Measurements from ENCODE around the gene KLHL28. TPM values are rescaled to one million over a fixed set of nuclear protein-coding genes. Genes with fewer than 3 reads are reported as not detected.

KLHL28 gene
- polyA plus RNA-seq, 1 experiment = 3.0 TPM

- Histone ChIP-seq H3K4me3 (ENCODE audit: low read depth, low read length) (no peak overlapping the region), H3K36me3 (ENCODE audit: control insufficient read depth, insufficient read depth, low read length) (no peaks in the 10 kb centered on the region), H3K27me3 (ENCODE audit: control insufficient read depth, insufficient read depth, low read length) (no peaks in the 10 kb centered on the region)
- DNase-seq (ENCODE audit: low read depth) = no peak
- ChIA-PET POLR2A (no interaction called here), CTCF (interaction anchor here (0.6 to 4.4 kb wide), 4 partner anchors 138 to 358 kb away, joined by 3 to 112 read pairs (median 4); no protein-coding TSS in a partner anchor)
- TF ChIP-seq CTCF (IDR thresholded peaks at IDR 0.05; ENCODE audit: insufficient read depth, low read depth, low read length) = no peak
These were observed 50.9 kb downstream of the KLHL28 start for GRCh38 chr14:44910821-44911220.

GRCh38 chr14:44901696-44902095 lies 60.1 kb downstream of the KLHL28 start:
- ChIA-PET POLR2A (no interaction called here), CTCF (interaction anchor here (0.6 to 3.3 kb wide), 2 partner anchors 12 to 555 kb away, joined by 3 to 16 read pairs; no protein-coding TSS in a partner anchor)
- no peaks in the 10 kb centered on the region; the same call in 1 of the 2 replicates for H3K36me3 ChIP-seq (ENCODE audit: control insufficient read depth, insufficient read depth, low read length)
- no peak for TF ChIP-seq CTCF (IDR thresholded peaks at IDR 0.05; ENCODE audit: insufficient read depth, low read depth, low read length)
- H3K27me3 ChIP-seq (ENCODE audit: control insufficient read depth, insufficient read depth, low read length) = no peaks in the 10 kb centered on the region
- no peak overlapping the region for H3K4me3 ChIP-seq (ENCODE audit: low read depth, low read length)
- no peak for DNase-seq (ENCODE audit: low read depth)

DNA sequence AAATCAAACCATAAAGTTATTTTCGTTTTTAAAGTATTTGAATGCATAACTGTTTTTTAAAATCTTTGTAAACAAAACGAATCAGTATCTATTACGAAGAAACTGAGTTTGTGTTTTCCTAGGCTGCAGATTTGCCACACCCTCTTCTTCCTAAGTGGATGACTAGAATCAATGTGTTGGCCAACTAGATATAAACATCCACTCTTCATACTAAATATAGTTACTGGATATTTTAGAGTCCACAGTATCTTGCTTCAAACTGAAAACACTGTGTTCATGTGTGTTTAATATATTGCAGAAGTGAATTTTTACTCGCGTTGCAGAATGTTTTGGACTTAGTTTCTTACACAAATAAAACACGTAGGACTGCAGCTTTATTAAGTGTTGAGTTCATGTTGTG lies 63.2 kb downstream of the KLHL28 start:
- no peak for DNase-seq (ENCODE audit: low read depth)
- TF ChIP-seq CTCF (IDR thresholded peaks at IDR 0.05; ENCODE audit: insufficient read depth, low read depth, low read length) = no peak
- H3K27me3 ChIP-seq (ENCODE audit: control insufficient read depth, insufficient read depth, low read length) = no peaks in the 10 kb centered on the region
- no peaks in the 10 kb centered on the region; the same call in 1 of the 2 replicates for H3K36me3 ChIP-seq (ENCODE audit: control insufficient read depth, insufficient read depth, low read length)
- H3K4me3 ChIP-seq (ENCODE audit: low read depth, low read length) = peak overlapping the region; percentile 84
- POLR2A ChIA-PET = no interaction called here
- CTCF ChIA-PET = interaction anchor here (1.3 to 2.8 kb wide), 2 partner anchors 15 to 370 kb away, joined by 5 to 12 read pairs; no protein-coding TSS in a partner anchor

DNA sequence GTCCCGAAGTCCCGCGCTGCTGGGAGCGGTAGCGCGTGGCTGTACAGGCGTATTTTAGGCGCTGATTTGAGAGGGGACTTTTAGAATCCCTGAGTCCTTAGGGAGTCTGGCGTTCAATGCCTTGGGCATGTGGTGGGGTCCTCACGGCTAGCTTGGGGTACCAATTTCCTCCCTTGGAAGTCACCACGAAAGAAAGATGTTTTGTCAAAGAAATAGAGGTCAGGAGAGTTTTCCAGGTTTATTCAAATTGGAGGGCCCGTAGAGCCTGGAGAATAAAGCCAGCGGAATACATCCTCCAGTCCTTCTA lies 63.9 kb downstream of the KLHL28 start:
- Histone ChIP-seq H3K27me3 (ENCODE audit: control insufficient read depth, insufficient read depth, low read length) (no peaks in the 10 kb centered on the region), H3K4me3 (ENCODE audit: low read depth, low read length) (peak overlapping the region; percentile 84), H3K36me3 (ENCODE audit: control insufficient read depth, insufficient read depth, low read length) (no peaks in the 10 kb centered on the region; the same call in 1 of the 2 replicates)
- no peak for DNase-seq (ENCODE audit: low read depth)
- ChIA-PET CTCF (interaction anchor here (0.6 to 2.1 kb wide), 3 partner anchors 14 to 371 kb away, joined by 3 to 8 read pairs (median 5); no protein-coding TSS in a partner anchor), POLR2A (no interaction called here)
- TF ChIP-seq CTCF (IDR thresholded peaks at IDR 0.05; ENCODE audit: insufficient read depth, low read depth, low read length) = no peak

DNA sequence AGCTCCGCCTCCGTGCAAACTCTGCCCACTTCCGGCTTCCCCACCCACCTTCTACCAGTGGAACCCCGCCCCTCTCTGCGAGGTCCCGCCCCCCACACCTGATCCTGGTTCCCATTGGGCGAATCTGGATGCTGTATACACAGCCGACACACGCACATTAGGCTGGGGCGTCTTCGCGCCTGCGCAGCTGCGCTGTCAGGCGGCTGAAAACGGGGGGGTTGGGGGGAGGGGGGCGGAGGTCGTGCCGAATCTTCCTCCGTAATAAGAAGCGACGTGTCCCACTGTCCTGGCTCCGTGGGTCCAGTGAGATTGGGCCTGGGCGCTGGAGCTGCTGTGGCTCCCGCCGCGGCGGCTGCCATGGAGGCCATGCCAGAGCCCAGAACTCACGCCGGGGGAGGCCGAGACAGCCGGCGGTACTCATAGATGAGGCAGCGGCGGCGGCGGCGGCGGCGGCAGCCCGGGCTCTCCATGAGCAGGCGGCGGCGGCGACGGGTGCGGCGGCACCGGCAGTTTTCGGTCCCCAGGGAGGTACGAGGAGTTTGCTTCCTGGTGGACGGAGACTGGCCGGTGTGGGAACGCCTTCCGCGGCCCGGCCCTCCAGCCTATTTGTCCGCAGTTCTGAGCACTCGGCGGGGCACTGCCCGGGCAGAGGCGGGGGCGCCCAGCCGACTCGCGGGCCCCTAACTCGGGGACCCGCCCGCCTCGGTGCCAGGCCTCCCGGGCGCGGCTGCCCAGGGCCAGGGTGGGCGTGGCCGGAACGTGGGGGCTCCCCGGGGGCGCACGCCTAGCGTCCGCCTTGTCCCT lies 64.5 kb downstream of the KLHL28 start:
- CTCF ChIA-PET = interaction anchor here (0.6 to 2.1 kb wide), 3 partner anchors 14 to 356 kb away, joined by 3 to 8 read pairs (median 3); partner anchors contain the start of gene MIS18BP1
- peak overlapping the region; percentile 84 for H3K4me3 ChIP-seq (ENCODE audit: low read depth, low read length)
- TF ChIP-seq CTCF (IDR thresholded peaks at IDR 0.05; ENCODE audit: insufficient read depth, low read depth, low read length) = no peak
- H3K36me3 ChIP-seq (ENCODE audit: control insufficient read depth, insufficient read depth, low read length) = no peaks in the 10 kb centered on the region; the same call in 1 of the 2 replicates
- peak; percentile 90 for DNase-seq (ENCODE audit: low read depth)
- POLR2A ChIA-PET = interaction anchor here (0.8 kb wide), 1 partner anchor 65 kb away, joined by 8 read pairs; the partner anchor contains the start of gene TOGARAM1
- no peaks in the 10 kb centered on the region for H3K27me3 ChIP-seq (ENCODE audit: control insufficient read depth, insufficient read depth, low read length)

Measured in BJ (cell line).